GM21528 (cell line): ENCODE measurements around the gene SHROOM1.

Source experiments
- ATAC-seq: cut with Tn5 transposase; IDR thresholded peaks from one replicate; pipeline ENCODE4 v1.9.1; 2021; ENCODE audit warnings: mild to moderate bottlenecking, moderate library complexity; ENCODE audit not compliant: unreplicated experiment, low FRiP score

The SHROOM1 gene

DNA sequence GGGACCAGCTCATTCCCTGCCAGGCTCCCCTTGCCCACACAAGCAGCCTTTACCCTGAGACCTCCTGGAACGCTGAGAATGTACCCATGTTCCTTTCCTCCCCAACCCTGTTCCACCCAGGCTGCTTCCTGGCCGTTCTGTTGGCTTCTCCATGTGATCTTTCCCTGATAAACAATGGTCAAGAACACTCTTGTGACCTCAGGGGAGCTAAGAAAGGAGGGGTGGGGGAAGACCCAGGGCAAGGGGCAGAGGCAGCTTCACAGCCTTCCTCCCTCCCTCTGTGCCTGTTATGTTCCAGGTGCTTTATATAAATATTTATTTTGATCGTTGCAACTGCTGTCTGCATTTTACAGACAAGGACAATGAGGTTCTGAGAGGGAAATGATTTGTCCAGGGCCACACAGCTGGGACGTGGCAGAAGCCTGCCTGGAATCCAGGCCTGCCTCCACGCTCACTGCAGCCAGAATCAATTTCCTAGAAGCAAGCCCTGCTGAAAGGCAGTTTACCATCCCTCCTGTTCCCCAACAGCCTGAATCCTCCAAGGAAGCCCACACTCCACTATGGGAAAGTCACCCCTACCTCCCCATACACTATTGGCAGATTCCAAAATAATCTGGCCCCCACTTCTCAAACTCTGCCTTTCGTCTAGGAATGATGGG is 3.9 kb downstream of the SHROOM1 start:
- no peak for ATAC-seq

DNA sequence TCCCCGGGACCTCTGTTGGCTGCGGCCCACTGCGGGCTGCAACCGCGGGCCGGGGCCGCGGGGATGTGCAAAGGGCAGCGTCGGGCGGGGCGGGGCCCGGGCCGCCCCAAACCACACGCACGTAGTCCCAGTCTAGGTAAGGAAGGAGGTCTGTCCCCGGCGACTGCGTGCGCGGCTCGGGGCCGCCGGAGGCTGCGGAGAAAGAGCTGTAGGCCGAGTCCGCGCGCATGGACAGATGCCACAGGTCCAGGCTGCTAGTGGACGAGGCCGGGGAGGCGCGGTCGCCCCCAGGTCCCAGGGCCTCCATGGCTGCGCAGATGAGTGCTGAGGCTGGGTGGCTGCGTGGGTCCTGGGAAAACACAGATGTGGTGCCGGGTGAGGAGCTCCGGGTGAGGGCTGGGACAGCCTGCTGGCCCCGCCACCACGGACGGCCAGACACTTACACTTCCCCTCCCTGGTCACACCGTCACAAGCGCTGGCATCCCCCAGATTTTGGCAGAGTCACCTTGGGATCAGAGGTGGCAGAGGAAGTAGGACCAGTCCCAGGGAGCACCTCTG is 4.5 kb downstream of the SHROOM1 start:
- ATAC-seq = no peak

DNA sequence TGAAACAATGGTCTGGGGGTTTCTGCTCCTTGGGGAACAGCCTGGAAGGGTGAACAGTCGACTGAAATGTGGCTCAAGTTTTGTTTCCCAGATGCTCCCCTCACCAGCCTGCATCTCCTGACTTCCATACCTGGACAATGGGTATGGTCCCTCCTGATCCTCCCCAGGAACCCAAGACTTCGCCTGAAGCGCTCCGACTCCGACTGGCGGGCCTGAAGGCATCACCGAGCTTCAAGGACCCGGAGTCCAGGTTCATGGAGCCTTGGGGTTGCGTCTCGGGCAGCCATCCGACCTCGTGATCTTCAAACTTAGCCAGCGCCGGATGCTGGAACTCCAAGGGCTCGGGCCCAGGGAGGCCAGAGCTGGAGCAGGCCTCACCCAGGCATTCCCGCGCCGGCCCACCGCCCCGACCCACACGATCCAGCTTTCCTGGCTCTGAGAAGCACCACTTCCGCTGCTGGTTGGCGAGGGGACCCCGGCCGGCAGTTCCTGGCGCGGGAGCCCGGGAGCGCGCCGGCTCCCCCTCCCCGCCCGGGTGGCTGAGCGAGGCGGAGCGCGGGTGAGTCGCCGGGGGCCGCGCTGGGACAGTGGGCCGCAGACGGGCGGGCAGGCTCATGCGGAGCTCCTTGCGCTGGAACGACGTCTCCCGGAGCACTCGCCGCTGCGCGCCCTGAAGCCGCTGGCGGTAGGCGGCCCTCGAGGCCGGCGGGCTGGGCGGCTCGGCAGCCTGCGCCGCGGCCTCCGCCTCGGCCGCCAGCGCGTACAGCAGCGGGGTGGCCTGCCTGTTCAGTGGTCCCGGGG is 5.2 kb downstream of the SHROOM1 start:
- ATAC-seq = no peak

DNA sequence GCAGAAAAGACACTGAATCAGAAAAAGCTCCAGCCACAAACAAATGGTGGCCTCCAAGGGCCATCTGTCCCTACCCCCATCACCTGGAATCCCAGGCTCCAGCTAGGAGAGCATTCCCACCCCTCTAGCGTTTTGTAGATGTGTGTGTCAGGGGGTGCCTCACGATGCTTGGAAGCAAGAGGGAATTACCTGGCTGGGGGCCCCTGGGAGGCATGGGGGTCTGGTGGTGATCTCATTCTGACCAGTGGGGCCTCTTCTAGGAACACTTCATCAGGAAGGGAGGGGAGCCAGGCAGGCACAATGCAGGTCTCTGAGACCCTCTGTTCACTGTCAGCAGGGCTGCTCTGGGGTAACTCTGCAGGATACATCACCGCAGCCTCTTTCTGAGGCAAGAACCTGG is 6.0 kb downstream of the SHROOM1 start:
- ATAC-seq = no peak

DNA sequence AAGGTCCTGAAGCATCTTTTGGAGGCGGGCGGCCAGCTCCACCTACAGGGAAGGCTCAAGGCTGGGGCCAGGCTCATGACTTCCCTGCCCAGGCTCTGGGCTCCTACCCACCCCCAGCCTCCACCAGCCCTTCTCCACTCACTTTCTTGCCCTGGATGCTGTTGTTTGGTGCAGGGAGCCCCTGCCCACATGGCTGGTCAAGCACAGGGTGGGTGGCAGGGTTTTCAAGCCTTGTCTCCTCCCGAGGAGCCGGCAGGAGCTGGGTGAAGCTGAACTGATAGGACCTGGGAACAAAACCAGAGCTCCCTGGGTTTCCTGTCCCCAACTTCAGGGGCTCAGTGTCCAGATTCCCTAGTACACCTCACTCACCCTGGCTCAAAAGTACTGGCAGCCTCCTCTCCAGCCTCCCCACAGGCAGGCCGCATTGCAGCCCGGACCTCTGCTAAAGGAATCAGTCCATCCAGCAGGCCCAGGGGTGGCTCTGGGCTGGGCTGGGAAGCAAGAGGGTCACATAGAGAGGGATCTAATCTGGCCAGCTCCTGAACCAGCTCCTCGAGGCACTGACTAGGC is 6.9 kb downstream of the SHROOM1 start:
- ATAC-seq = no peak

DNA sequence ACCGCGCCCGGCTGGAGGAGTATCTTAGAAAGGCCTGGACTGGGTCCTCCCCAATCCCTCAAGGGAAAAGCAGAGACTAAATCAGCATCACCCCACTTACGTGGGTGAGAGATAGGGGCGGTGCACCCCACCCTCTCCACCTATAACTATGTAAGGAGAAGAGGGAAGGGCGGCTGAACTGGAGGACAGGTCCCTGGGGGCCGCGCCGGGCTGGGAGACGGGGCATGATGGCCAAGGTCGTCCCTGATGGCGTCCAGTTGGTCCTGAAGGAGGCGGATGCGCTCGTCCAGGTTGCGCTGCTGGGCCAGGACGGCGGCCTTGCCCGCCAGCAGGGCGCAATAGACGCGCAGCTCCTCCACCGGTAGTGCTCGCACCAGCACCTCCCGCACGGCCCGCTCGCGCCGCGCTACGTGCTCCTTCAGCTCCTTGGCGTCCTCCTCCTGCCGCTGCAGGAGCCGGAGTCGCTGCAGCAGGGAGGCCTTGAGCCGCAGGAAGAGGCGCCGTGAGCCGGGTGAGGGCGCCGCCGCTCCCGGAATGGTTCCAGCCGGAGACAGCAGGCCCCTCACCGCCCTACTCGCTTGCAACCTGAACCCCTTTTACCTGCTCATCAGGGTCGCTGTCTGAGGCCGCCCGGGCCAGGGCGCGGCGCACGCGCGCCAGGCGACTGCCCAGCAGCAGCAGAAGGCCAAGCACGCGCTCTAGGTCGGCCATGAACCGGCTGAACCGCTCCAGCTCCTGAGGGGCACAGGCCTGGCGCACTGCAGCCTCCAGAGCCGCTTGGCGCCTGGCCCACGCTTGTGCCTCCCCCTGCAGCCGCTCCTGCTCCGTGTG is 7.6 kb downstream of the SHROOM1 start:
- no peak for ATAC-seq

DNA sequence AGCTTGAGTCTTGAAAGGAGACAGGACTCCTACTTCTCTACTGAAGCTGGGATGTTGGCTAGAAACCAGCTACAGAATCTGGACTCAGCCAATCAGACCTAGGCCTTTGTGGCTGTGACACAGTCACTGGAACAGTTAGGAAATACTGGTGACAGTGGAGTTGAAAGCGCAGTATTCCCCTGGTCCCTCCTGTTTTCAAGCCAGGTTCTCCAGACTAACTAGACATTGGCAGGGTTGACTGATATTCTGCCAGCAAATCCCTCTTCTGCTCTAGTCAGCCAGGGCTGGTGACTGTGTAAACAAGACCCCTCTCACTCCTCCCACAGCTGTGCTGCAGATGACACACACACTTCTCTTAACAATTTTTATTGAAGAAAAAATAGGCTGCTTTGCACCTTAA is 8.7 kb downstream of the SHROOM1 start:
- ATAC-seq = no peak

DNA sequence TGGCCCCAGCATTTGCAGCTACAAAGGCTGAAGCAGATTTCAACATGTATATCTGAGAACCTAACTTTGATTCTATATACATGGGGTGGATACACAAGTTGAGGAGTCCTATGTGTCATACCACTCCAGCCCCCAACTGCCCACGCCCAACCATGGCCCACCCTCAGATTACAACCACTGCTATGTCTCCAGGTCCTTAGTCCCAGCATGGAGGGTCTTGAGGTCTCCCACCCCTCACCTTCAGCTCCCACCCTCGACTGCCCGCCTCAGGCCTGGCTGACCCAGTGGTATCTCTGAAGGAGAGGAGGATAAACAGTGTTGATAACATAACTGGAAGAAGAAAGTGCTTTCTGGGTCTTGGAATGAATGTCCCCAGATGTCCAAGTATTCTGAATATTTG is 9.1 kb downstream of the SHROOM1 start:
- ATAC-seq = no peak

DNA sequence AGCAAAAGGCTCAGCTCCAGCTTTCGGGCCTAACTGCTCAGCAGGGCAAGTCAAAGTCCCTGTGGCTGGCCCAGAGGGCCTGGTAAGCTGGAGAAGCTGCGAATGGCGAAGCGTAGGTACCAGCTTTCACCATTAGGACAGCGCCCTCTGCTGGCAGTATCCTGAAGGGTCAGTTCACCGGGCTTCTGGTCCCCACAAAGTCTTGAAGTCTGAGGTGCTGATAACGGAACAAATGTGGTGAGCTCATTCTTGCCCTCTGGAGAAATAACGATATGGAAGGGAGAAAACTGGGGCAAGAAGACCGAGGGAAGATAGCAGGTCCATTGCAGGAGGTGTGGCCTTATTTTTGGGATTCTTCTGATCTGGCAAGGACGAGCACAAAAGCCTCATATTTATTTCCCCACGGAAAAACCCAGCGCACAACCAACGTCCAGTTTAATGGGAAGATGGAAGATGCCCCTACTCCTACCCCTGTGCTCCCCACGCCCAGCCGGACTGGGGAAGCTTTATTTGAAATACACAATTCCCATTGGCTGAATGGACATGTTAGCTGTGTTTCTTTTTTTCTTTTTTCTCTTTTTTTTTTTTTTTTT is 10.2 kb downstream of the SHROOM1 start:
- peak; percentile 65 for ATAC-seq

DNA sequence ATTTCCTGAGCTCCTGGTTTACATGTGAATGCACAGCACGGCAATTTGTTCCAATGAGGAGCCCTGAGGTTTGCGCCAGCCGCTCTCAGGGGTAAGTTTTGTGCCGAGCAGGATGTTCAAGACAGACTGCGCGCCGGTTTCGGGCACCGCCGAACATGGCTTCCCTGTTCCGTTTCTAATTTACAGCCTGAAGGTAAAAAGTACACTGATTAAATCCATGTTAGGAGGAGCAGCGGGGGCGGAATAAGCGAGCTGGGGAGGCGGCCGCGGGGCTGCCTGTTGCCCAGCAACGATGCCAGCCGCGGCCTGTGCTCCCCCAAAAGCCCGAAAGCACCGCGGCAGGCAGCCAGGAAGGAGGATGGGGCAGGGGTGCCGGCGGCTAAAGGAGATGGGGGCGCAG is 11.0 kb downstream of the SHROOM1 start:
- ATAC-seq = no peak

DNA sequence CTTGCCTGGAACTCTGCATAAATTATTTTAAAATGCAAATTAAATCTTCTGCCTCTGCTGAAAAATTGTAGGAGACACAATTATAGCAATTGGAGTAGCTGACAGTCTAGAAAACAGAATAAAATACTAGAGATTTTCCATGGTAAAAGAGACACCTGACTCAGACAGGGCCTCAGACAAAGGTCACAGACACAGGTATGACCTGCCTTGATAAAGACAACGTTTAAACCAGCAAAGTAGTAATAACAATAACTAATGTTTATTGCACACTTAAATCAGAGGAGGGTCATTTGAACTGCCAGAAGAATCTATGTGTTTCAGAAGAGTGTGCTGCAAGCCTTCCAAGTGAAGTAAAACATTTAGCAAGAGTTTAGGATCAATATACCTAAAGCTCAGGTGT is 13.4 kb downstream of the SHROOM1 start:
- no peak for ATAC-seq

DNA sequence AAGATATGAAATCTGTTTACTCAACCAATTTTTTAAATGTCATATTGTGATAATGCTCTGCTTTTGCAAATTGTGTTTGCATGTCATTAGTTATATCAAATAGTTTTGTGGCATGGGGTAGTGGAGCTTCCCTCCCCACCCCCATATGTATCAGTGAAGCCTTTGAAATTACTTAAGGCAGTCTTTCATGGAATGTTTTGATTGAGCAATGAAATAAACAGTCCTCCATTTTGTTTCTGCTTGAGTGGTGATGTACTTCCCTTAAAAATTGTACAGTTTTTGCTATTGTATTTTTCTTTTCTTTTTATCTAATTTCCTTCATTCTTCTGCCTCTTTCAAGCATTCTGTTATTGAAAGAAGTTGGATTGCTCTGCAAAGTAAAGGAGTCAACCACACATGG is 13.9 kb downstream of the SHROOM1 start:
- ATAC-seq = no peak

DNA sequence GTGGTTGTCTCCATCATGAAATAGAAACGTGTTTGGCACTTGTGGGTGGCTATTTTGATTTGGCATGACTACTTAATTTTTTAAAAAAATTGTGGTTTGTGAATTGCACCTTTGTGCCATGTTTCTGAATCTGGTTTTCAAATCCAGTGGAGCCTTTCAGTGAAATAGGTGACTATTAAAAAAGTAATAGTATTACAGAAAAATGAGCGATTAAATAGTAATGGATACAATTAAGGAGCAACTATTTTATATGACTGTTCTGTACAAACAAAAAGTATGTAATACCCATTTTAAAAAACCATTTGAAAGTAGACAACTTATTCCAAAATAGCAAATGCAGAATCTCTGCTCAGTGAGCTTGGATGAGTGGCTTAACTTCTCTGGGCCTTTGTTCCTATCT is 14.4 kb downstream of the SHROOM1 start:
- no peak for ATAC-seq

DNA sequence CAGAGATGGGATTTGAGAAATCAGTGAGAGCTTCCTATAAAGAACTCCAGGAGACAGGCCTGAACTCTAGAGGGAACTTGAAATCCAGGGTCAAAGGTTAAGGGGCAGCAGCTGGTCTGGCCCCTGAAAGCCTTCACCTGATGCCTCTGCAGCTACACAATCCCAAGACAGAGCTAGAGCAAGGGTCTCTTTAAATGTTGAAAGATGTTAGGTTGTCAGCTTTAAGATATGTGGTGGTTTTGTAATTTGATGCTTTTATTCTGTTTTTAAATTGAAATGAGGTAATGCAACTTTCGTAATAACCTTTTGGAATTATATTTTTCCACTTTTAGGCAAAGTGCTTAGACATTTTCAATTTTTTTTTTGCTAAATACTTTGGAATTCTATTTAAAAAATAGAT is 15.0 kb downstream of the SHROOM1 start:
- ATAC-seq = no peak

DNA sequence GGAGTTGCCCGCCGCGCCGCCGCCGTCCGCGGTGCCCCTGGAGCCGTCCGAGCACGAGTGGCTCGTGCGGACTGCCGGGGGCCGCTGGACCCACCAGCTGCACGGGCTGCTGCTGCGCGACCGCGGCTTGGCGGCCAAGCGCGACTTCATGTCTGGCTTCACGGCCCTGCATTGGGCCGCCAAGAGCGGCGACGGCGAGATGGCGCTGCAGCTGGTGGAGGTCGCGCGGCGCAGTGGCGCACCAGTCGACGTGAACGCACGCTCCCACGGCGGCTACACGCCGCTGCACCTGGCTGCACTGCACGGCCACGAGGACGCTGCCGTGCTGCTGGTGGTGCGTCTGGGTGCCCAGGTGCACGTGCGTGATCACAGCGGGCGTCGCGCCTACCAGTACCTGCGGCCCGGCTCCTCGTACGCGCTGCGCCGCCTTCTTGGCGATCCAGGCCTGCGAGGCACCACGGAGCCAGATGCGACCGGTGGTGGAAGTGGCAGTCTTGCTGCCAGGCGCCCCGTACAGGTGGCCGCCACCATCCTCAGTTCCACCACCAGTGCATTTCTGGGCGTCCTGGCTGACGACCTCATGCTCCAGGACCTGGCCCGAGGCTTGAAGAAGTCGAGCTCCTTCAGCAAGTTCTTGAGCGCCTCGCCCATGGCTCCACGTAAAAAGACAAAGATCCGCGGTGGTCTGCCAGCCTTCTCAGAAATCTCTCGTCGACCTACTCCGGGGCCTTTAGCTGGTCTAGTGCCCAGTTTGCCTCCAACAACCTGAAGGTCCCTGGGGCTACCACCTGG is 15.7 kb downstream of the SHROOM1 start:
- no peak for ATAC-seq

DNA sequence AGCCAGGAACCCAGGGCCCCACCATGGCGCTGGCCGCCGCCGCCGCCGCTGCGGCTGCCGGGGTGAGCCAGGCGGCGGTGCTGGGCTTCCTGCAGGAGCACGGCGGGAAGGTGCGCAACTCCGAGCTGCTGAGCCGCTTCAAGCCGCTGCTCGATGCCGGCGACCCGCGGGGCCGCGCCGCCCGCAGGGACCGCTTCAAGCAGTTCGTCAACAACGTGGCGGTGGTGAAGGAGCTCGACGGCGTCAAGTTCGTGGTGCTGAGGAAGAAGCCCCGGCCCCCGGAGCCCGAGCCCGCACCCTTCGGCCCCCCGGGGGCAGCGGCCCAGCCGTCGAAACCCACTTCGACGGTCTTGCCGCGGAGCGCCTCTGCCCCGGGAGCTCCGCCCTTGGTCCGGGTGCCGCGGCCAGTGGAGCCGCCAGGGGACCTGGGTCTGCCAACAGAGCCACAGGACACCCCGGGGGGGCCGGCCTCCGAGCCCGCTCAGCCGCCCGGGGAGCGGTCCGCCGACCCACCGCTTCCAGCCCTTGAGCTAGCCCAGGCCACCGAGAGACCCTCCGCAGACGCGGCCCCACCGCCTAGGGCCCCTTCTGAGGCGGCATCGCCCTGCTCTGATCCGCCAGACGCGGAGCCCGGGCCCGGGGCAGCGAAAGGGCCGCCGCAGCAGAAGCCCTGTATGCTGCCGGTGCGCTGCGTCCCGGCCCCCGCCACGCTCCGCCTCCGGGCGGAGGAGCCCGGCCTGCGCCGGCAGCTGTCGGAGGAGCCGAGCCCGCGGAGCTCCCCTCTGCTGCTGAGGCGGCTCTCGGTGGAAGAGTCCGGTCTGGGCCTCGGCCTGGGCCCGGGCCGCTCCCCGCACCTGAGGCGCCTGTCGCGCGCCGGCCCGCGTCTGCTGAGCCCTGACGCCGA is 16.6 kb downstream of the SHROOM1 start:
- ATAC-seq = no peak

DNA sequence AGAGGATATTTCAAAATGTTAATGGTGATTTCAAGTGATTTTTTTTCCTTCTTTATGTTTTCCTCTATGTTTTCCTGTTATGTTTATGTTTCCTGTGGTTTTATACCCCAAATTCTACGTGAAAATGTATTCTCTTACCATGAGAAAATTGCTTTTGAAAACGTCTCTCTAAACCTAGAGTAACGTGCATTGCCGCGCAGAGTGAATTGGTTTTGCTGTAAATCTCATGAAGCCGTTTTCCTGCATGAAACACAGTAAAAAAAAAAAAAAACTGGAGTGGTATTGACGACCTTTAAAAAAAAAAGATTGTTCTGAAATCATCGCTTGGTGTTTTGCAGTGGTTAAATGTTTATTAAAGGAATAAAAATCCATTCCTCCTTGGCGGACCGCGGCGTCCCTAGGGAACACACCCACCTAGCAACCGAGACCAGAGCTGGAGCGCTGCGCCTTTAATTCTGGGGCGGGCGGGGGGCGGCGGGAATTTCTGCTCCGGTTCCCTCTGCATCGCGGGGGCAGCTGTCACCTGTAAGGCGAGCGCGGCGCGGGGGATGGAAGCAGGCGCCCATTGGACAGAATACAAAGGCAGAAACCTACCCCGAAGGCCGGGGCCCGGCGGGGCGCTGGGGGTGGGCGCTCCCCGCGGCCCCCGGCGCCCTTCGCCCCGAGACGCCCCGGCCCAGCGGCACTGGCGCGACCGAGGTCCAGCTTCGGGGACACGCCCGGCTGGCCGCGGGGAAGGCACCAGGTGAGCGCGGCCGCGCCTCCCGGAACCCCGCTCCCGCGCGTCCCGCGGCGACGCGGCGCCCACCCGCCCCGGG is 17.5 kb downstream of the SHROOM1 start, which contains the start of gene SOWAHA:
SOWAHA (plus strand) TSS at position 522 of the 818 bp plus-strand sequence. CDS start 320 bp downstream, outside the sequence.
- no peak for ATAC-seq
